DMS53 treated with DMSO at 0.1 percent for 48 hours (cell line): Measurements from ENCODE around the gene ATP8A1.

Source experiments
- DNase-seq: peaks from one replicate; lab custom pipeline; 2025; ENCODE audit not compliant: unreplicated experiment; lab: John Stamatoyannopoulos, UW

The ATP8A1 gene

DNA sequence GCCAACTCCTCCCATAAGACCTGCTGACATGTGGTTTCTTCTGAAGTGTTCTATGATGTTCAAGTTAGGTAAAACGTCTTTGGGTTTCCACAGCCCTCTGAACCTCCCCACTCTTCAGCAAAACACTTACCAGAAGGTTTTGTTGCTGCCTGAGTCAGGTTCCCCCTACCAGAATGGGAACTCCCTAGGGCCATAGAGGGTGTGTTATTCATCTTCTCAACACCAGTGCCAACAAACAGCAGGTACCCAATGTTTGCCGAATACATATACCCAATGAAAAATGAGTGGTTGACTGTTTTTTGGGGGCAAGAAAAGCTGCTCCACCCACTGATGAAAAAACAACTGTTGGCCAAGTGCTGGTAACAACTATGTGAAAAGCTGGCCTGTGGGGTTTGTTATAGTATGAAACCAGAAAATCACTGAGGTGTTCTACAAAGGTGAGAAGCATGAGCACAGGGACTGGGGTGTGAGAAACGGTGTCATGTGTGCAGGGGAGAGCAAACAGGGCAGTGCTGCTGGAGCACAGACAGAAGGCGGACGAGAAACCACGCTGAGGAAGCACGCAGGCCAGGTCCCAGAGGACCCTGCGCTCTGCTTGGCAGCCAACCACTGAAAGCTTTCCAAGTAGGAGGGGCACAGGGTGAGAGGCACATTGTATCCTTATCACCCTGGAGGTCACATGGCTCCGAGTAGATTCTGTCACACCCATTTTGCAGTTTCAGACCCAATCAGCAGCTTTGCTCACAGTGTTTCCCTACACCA, 28.8 kb downstream of the ATP8A1 start:
- DNase-seq: no peak

DNA sequence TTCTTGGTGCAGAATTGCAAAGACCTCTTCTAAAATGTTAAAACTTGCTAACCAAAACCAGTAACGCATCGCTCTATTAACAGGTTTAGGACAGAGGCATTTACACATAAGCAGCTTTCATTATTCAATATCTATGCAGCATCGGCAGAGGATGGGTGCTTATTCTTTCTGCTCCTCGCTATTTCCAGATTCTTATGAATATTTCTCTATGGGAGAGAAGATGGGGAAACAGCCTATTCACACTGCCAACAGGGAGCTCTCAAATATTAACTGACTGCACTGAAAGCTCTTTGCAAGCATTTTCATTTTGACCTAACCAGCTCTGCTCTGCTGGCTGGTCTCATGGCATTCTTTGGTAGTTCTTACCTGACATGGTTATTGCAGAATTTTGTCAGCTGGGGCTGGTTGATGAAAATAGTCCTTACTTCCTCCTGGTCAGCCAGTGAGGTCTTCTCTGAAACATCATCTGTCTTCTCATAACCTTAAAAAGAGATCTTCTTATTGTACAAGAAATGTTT, 30.2 kb downstream of the ATP8A1 start:
- no peak for DNase-seq

DNA sequence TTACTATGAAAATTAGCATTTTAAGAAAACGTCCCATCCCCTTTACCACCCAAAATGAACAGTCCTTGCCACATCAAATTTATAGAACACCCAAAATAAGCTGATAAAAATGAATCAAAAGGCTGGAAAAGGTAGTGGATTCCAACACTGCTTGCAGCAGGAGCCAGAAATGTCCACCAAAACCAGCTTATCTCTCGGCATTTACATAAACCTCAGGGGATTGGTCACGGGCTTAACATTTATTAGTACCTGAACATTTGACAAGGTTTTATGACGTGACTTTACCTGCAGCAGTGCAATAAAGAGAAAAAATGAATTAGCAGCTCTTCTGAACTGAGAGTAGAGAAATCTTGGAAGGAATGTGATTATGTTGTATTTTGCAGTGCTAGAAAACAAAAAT, 31.6 kb downstream of the ATP8A1 start:
- DNase-seq: no peak

DNA sequence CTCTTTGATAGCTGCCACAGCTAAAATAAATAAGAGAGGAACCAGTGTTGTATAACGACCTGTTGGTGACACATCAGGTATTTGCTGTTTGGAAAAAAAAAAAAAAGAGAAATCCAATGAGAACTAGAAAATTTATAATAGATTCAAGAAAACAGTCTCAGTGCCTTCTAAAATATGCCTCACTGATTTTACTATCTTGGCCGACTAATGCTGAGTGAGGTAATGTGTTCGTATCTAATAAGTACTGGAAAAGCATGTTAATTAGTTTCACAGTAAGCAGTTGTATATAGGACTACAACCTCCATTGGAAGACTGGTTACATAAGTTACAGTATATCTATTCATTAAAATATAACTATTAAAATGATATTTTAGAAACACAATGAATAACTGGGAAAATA, 32.4 kb downstream of the ATP8A1 start:
- no peak for DNase-seq

DNA sequence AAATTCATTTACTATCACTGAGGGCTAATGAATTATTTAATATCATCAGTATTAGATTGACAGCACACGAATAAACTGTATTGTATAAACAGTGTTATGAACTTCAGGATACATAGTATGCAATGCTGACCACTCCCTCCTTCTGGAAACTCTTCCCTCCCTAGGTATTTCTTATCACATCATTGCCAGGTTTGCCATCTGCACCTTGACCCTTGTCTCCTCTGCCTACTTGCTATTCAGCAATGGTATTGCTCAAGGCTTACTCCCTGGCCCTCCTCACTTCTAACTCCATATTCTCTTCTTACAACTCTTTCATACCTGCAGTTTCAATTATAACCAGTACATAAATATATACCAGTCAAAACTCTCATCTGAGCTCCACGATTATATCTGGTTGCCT, 38.9 kb downstream of the ATP8A1 start:
- no peak for DNase-seq

DNA sequence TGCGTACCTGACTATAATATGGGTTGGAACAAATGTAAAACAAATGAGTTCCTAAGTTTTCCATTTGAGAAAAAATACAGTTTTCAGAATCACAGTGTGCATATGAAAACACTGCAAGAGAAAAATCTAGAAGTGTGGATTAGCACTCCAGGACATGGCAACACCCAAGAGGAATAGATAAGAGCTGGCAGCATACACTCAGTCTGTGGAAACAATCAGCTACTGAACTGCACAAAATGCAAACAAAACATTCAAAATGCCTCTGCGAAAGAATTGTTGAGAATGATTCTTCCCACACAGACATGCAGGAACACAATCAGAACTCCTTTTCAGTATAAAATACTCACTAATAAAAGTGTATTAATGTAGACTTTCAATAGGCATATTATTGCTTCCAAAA, 39.9 kb downstream of the ATP8A1 start:
- DNase-seq: no peak

DNA sequence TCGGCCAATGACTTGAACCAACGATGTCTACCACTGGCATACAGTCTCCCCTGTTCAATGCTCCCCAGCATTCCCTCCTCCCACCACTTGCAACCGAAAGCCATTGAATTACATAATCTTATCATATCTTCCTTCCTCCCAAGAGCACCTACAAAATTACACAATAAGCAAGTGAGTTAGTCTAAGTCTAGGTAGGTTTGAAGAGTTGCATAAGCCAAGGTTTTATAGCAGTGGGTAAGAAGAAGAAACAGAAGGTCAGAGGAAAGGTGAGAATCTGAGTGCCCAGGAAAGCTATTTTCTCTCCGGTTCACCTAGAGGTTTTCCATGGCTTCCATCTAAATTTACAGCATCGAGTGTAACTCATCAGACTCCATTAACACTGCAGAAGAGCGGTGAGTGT, 40.3 kb downstream of the ATP8A1 start:
- no peak for DNase-seq

DNA sequence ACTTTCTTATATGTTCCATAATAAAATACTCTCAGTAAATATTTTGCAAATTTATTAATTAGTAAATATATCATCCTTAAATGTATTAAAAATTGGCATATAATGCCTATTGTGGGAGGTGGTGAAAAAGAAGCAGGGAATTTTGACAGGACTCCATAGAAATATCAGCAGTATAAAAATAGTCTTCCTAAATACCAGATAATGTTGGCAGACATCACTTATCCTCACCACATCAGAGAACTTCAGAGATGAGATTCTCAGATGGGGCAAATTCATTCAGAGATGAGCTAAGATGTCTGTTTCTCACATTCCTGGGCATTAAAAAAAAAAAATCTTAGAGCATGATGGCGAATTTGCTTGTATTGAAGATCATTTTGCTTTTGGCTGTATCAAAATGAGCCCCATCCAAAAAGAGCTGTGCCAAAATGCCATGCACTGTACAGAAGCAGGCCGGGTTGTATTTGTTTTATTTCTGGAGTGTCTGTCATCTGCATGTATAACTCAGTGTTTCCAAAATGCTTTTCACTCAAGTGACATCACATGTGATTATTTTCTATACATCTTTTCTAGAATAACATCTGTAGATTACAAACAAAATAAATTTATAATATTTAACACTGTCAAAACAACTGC, 41.7 kb downstream of the ATP8A1 start:
- DNase-seq: no peak

DNA sequence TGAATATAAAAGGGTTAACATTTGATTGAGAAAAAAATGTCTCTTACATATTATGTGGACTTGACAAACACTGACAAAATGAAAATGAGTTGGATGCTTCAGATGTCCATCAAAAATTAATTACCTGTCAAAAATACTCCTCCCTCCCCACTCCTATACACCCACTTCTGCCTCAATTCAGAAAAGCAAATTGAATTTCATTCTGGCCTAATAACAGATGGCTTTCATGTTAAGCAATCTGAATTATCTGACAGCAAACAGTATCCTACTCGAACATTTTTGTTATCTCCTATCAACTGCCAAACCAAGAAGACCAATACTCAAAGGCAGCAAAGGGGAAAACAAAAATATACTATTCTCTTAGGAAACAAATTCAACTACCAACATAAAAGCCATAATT, 44.0 kb downstream of the ATP8A1 start:
- no peak for DNase-seq

DNA sequence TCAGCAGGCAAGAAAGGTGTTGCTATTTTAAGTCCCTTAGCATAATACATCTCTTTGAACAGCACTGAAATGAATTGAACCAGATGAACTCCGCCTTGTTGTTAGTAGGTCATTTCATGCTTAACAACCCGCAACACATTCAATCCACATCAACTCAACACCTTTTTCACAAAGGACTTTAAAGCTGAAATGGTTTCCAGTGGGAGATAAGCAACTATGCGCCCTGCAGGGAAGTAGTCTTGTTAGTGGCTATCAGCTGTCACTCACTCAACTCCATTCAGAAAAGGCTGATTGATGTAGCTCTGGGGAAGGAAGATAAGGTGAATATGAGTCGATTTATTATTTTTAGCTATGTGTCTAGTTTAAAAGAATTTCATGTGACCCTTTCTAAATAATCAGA, 46.0 kb downstream of the ATP8A1 start:
- no peak for DNase-seq

DNA sequence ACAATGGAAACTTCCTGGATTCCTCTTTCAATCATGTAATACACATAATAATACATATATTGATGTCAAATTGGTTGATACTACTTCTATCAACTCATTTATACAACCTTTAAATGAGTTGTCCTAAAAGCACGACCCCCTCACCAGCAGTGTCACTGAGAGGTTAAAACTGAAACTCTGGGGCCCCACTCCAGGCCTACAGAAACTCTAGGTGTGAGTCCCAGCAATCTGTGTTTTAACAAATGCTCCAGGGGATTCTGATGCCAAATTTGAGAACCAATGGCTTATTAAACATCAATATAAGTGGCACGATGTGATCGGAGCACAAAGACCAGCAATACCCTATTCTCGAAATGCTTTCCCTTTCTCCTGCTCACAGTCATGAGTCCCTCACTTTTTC, 47.9 kb downstream of the ATP8A1 start:
- DNase-seq: no peak

DNA sequence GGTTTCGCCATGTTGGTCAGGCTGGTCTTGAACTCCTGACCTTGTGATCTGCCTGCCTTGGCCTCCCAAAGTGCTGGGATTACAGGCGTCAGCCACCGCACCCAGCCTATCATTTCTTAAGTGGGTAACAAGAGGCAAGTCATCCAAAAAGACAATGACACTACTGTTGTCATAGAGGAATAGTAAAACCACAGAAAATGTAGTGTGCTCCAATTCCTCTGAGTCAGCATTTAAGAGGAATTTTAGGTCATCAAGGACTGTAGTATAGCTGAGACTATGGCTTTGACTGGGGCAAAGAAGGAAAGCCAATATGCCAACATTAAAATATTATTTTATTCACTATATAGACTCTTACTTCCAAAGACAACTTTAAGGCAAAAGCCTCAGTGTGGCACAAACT, 48.4 kb downstream of the ATP8A1 start:
- DNase-seq: no peak

DNA sequence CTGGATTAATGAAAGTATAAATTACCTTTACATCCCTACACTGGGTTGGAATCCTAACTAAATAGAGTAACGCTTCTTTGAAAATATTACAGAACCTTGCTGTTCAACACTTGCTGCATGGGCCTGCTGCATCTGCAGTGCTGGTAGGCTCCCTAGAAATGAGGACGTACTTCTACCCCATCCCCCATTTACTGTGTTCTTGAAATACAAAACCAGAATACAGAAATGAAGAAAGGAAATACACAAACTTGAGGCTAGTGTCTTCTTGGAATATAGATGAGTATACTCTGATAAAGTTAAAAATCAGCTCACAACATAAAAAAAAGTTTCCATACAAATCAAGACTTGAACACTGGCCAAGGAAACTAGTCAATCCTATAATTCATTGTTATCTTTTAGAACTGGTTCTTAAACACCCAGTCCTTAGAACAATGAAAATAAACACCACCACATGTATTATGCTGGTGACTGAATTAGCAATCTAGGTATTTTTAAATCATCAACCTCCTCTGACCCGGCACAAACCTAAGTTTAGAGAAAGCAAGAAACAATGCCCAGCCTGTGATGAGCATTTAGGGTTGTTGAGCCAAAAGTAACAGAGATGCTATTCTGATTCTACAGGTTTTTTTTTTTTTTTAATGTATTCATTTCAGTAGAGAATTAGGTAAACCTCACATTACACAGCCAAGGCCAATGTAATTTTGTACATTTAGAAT, 49.7 kb downstream of the ATP8A1 start:
- DNase-seq: no peak

DNA sequence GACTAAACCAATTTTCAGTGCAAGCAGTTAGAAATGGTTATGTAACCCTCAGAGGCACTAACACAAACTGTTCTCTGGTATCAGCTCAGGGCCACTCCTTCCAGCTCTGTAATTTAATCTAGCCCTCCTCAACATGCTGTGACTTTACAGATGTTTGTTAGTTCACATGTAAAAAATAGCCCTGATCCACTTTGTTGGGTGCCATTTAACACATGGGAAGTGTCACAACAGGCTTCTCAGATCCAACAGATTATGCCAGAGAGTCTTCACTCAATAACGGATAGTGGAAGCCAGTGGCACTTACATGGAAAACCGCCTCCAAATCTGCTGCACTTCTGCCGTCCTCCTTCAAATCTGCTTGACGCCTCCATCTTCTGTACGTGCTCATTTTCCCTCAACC, 51.6 kb downstream of the ATP8A1 start:
- DNase-seq: no peak

DNA sequence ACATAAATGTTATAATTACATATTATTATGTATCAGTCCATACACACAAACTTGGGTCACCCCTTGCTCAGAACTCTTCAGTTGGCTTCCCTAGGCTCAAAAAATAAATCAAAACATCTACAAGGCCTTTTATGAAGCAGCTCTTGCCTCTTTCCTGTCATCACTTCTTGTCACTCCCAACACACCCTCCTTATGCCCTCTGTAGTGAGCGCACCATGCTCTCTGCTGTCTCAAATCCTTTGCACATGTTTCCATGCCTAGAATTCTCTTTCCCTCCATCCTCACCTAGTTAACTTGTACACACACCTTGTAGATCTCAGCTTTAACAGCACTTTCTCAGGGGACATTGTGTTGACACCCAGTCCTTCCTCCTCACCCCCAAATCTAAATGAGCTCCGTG, 53.0 kb downstream of the ATP8A1 start:
- no peak for DNase-seq

DNA sequence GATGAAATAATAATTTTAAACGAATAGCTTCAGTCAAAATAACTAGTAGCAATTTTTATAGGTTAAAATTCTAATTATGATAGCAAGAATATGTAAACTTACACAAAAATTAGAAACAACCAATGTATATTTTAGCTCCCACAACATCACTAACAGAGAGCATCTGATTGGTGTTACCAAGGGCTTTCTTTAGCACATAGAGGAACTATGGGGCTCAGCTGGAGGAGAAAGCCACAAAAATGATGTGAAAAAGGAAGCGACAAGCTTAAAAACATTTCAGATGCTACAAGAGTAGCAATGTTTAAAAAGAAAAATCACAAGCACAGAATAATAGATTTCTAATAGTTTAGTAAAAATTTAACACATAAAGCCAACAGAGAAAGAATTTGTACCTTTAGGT, 56.3 kb downstream of the ATP8A1 start:
- DNase-seq: no peak

DNA sequence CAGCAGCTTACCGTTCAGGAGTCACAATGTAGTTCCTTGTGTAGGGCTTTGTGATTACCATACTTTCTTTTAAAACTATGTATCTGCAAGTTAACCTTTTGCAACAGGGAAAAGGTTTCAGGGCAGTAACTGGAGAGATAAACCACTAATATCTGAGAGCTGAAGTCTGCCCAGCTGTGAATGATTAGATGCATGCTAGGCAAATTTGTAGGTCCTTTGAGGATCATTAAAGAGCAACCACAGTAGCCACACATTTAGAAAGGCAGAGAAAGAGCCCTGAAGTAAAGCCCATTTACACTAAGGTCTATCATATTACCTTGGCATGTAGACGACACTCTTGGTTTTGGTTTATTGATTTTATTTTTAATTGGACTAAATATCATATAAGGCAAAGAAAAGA, 60.0 kb downstream of the ATP8A1 start:
- DNase-seq: no peak

DNA sequence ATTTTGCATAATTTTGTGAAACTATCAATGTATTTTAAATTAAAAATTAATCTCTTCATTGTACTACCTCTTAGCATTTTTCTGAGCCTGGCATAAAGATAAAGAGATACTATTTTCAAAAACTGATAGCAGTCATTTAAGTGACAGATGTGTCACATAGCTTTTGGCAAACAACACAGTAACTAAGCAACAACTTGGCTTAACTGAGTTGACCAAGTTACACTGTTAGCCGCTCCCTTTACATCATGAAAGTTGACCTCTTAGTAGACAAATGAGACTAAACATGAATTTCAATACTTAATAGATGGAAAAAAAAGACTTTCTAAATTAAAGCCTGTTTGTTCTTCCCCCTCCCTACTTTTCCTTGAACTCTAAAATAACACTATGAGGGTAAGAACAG, 62.0 kb downstream of the ATP8A1 start:
- DNase-seq: no peak

DNA sequence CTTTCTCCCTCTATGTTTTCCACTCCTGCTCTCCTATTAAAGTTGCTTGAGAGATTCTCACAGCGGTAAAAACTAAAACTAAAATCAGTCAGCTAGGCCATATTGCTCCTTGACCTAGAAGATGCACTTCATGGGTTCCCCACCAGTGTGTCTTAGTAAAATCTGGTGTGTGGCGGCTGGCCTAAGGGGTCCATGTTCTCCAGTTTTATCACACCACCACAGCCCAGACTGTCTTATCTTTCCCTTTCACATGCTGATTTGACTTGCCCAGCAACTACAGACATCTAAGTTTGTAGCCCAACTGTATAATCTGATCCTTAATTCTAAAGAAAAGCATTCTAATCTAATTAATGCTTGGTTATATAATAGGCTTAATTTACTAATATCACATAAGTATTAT, 68.0 kb downstream of the ATP8A1 start:
- no peak for DNase-seq

DNA sequence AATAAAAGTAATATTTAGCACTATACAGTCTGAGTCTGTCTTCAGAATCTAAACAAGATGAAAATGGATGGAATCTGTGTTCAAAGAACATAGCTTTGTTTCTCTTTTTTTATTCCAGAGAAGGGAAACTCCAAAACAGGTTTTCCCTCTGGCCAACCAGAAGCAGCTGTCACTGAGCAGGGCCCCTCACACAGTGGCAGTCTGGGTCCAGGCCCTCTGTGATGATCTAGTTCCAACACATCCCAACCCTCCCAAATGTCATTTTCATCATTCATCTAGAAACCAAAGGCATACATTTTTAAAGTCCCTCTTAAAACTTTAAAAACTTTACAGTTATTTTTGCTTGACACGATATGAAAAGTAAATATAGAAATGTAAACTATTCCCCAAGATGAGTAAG, 70.1 kb downstream of the ATP8A1 start:
- DNase-seq: no peak

DNA sequence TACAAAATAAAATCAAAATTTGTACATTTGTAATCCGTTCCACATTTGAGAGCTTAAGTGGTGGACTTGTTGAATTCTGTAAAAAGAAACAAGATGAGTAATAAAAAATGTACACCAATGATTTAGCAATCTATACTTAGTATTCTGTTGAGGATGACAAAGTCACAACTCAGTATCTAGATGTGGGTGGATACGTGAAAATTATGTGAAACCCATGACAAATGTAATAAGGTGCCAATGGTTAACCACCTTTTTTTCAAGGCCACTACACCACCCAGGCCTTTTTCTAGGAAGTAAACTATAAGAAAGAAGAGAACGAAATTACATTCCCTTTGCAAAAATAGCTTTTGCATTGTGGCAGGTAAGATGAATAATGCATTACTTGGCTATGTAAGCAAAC, 77.0 kb downstream of the ATP8A1 start:
- no peak for DNase-seq

DNA sequence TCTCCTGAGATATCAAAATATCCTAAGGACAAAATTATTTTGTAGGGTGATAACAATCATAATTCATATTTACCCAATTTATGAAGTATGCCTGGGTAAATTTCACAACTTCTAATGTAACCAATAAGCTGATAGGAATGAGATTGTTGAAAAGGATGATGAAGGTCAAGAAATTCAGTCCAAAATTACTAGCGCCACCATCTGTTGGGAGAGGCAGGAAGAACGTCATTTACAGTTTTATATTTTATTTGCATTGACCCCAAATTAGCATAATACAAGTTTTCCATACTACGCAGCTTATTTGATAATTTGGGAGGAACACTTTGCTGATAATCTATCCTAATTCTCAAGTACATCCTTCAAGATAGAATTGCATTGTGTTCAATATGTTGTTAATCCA, 78.7 kb downstream of the ATP8A1 start:
- DNase-seq: no peak
